Muscle of arm (tissue), 12 donors: ENCODE data around the gene BPIFB2. TPM values are rescaled to one million over a fixed set of nuclear protein-coding genes. Genes with fewer than 3 reads are reported as not detected.
"Not testable (repeated sequence)": the region's sequence is repeated elsewhere in the genome, so short reads cannot be mapped to it uniquely, and the experiment has no call there.

Experiments
- DNase-seq: peaks from one replicate; pipeline ENCODE4 v3.0.0-alpha.2; 2013
- polyA plus RNA-seq, 12 donors: library from polyadenylated mRNA; unstranded; fragments of 120-200 nt; gene quantifications; one replicate each; pipeline ENCODE4 v1.2.1, GENCODE V29; 2013; ENCODE audit not compliant: insufficient read length in 12 of 12

Gene BPIFB2
- polyA plus RNA-seq, 12 donors: not detected

GRCh38 chr20:33034901-33035492 lies 27.5 kb downstream of the BPIFB2 start:
- DNase-seq: no peak

DNA sequence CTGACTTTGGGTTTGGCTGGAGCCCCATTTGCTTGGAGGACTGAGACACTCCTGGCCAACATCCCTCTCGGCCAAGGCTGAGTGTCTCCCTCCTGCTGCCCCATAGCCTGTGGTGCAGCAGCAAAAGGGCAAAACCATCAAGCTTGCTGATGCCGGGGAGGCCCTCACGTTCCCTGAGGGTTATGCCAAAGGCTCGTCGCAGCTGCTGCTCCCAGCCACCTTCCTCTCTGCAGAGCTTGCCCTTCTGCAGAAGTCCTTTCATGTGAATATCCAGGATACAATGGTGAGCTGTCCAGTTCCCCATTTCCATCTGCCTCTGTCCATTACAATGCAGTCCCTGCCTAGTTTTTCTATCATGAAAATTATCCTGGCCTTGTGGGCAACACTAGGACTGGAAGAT lies 30.0 kb downstream of the BPIFB2 start:
- no peak for DNase-seq

DNA sequence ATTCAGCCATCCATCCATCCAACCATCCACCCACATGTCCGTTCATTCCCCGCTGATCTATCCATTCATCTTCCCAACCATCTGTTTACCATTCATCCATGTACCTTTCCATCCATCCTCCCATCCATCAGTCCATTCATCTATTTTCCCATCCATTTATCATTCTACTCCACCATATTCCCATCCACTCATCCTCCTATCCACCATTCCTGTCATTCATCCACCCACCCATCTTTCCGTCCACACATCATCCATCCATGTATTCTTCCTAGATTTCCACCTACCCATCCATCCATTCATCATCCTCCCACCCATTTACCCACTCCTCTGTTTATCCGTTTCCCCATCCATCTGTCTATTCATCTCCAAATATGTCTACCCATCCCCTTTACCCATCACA lies 30.7 kb downstream of the BPIFB2 start:
- no peak for DNase-seq

DNA sequence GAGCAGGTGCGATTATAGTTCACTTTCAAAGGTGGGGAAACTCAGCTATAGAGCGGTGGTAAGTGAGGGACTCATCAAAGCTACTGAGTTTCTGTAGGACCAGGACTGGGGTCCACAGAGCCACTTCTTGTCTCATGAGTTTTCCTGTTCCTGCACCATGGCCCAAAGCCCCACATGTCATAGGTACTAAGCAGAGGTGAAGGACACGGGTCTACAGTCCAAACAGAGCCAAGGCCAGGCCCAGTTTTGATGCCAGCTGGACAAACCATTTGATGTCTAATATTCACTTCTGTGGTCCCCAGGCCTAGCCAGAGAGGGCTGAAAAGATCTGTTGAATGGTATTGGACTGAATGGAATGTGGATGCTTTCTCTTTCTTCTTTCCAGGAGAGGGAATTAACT lies 34.9 kb downstream of the BPIFB2 start:
- DNase-seq: no peak

GRCh38 chr20:33042983-33043730 lies 35.7 kb downstream of the BPIFB2 start:
- no peak for DNase-seq

GRCh38 chr20:33043731-33044181 lies 36.3 kb downstream of the BPIFB2 start:
- no peak for DNase-seq

GRCh38 chr20:33045129-33045721 lies 37.7 kb downstream of the BPIFB2 start:
- DNase-seq: not testable (repeated sequence)

DNA sequence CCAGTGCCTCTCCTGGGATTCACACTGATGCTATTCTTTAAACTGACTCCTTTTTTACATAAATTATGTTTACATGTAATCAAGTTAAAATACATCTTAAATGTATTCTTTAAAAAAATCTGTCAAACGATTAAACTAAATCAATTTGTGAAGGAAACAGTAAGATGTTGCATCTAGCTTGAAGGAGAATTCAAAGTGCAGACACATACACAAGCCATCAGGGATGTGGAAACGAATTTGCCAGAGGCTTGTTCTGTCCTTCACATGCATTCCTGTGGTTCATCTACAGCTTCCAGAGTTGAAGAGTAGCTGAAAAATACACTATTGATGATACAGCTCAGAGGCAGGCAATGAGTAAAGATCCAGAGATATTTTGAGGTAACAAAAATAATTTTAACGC lies 38.9 kb downstream of the BPIFB2 start:
- no peak for DNase-seq

GRCh38 chr20:33051333-33051732 lies 43.8 kb downstream of the BPIFB2 start:
- DNase-seq: no peak

DNA sequence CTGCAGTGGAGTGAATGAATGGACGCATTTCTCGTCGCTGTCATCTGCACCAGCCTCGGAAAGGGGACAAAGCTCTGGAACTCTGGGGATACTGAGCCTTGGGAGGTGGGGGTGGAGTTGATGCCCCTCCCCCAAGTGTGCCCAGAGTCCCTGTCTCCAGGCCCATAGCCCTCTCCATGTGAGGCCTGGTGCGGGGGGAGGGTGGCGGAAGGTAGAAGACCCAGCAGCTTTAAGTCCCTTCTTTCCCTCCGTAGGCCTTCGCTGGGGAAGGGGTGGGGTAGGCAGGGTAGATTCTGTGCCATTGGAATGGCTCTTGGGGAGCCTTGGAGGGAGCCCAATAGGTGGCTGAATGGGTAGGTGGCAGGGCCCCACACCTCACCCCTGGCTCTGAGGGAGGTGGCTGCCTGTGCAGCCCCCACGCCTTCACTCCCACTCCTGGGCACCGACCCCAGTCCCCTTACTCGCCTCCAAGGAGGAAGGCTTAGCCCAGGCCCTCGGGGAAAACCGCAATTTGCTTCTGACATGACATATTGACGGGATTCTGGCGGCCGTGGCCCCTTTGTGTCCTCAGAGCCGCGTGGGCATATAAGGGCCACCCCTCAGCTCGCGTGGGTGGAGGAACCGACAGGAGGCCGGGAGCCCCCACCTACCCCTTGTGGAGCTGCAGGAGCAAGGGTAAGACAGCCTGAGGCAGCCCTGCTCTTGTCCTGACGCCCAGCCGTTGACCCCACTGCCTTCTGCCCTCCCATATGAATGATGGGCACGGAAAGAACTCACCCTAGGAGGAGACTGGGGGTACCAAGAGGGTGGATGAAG lies 46.0 kb downstream of the BPIFB2 start, which contains the start of gene BPIFB3:
Gene BPIFB3 (plus strand): TSS at position 613 of the 816 bp plus-strand sequence. CDS start 1,533 bp downstream, outside the sequence.
- no peak for DNase-seq

DNA sequence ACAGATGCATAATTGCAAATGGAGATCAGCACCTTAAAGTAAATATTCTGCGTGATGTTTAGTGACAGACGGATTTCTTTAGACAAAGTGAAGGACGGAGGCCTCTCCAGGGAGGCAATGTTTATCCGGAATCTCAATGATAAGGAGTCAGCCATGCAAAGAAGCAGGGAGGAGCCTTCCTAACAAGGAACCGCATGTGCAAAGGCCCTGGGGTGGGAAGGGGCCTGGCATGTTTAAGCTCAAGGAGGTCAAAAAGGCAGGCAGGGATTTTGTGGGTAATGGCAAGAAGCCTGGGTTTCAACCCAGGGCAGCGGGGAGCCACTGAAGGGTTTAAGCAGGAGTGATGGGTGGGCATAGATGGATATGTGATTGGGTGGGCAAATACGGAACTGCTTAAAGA lies 46.9 kb downstream of the BPIFB2 start:
- DNase-seq: no peak

DNA sequence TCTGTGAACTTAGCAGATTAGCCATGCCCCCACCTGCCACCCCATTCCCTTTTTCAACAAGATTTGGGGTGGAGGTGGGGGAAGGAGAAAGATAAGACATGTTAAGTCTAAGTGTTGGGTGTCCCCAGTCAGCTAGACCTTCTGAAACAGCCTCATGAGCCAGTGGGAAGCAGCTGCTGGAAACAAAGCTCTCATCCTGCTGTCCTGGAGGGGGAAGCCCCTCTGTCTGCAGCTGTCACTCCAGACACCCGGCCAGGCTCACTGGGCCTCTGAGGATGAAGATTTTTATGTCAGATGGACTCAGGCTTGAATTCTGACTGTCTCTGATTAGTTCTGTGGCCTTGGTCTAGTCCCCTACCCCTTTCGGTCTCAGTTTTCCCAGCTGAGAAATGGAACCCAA lies 47.3 kb downstream of the BPIFB2 start:
- no peak for DNase-seq

- DNase-seq: no peak
Measured at GRCh38 chr20:33059136-33059535, 51.6 kb downstream of the BPIFB2 start.

- no peak for DNase-seq
Measured at GRCh38 chr20:33059741-33060390, 52.4 kb downstream of the BPIFB2 start.

DNA sequence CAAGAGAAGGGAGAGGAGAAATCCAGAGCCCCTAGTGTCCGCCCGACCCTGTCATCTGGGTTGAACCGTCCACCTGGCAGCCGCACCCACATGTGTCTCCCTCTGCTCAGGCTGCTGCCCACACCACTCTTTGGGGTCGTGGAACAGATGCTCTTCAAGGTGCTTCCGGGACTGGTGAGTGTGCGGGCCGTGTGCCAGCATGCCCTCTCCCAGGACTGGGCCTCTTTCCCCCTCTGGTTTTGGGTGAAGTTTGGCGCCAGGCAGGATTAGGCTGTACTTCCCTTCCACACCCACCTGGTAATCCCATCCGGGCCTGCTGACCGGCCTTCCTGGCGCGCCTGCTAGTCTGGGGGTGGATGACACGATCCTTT lies 54.1 kb downstream of the BPIFB2 start:
- DNase-seq: peak; percentile 5

- DNase-seq: no peak
Measured at GRCh38 chr20:33062105-33062824, 54.8 kb downstream of the BPIFB2 start.

DNA sequence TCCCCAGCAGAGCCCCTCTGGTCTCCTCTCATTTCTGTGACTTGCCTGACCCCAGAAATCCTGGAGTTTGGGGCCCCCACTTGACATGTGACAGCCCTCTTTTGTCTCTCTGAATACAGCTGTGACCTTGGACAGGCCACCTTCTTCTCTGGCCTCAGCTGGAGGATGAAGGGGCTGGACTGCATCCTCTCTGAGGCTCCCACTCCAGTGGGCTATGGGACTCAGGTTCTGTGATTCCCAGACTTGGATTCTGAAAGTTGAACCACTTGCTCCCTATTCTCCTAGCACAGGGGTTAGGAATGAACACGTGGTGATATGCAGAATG lies 55.3 kb downstream of the BPIFB2 start:
- no peak for DNase-seq

DNA sequence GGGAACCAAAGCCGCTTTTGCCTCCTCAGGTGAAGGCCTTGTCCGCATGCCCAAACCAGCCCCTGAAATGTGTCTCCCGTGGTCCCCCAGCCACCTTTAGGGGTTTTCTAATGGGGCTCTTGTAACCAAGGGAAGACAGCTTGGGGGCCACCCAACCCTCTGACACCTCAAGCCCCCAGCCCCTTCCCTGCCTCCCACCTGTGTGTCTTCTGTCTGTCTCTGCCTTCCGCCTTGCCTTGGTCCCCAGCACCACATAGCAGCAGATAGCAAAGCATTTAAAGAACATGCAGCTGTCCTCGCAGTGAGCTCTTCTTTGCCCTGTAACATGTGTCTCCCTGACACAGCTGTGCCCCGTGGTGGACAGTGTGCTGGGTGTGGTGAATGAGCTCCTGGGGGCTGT lies 55.8 kb downstream of the BPIFB2 start:
- no peak for DNase-seq

DNA sequence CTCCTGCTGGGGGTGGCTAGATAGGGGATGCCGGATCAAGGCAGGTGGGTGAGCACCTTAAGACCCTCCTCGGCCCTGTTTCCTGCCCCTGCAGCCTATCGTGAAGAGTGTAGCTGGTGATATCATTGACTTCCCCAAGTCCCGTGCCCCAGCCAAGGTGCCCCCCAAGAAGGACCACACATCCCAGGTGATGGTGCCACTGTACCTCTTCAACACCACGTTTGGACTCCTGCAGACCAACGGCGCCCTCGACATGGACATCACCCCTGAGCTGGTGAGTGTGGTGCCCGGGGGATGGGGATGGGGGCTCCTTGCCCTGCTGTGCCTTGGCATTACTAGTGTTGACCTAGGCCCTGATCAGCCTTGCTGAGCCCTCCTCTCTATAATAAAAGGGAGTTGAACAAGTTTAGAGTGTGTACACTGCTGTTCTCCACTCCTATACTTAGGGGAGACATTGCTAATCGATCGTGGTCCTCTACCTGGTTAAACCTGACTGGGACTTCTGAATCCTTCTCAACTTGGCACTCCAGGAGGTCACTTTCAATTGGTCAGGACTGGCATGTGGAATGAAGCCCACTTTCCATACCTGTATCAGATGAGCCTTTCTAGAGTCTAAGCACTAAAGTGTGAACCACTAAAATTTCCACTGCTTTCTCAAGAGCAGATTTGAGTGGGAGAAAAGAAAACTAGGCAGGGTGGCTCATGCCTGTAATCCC lies 57.2 kb downstream of the BPIFB2 start:
- no peak for DNase-seq

GRCh38 chr20:33065785-33066184 lies 58.3 kb downstream of the BPIFB2 start:
- DNase-seq: no peak

DNA sequence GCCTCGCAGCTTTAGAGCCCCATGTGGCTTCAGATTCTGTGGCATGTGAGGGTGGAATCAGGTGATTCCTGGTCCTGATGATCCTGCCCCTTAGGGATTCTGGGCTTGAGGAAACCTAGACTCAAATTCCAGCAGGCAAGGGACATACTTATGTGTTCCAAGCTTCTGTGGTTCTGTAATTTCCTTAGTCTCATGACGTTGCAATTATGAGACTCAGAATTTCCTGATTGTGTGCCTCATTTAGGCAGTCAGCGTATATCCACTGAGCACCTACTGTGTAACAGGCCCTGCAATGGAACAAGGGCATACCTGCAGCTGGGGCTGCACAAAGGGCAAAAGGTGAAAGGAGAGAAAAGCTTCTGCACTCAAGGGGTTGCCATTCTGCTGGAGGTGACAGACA lies 60.3 kb downstream of the BPIFB2 start:
- no peak for DNase-seq
